HG03095 (cell line): Measurements from ENCODE around the gene GLTP.

ENCODE experiments used
- ATAC-seq: cut with Tn5 transposase; IDR thresholded peaks from one replicate; pipeline ENCODE4 v1.9.1; 2021; ENCODE audit warnings: moderate library complexity; ENCODE audit not compliant: unreplicated experiment

The GLTP gene

DNA sequence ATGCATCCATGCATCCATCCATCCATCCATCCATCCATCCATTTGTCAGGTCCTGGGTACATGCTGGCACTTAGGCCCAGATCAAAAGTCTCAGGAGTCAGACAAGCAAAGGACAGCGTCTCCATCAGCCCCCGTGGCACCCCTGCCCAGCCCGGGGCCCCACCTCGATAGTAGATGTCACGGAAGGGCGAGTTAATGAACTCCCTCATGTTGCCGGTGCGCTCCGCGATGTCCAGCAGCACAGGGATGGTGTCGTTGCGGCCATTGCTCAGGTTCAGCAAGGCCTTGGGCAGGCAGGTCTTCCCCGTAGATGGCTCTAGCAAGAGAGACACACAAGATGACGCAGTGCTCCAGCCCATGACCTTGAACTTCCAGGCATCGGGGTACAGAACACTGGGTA lies 77.5 kb downstream of the GLTP start:
- no peak for ATAC-seq
